ENCODE data around the gene SMAD1.

GRCh38 chr4:145511913-145512522 is 30.4 kb downstream of the SMAD1 start:
- TF ChIP-seq, protein P1, sequence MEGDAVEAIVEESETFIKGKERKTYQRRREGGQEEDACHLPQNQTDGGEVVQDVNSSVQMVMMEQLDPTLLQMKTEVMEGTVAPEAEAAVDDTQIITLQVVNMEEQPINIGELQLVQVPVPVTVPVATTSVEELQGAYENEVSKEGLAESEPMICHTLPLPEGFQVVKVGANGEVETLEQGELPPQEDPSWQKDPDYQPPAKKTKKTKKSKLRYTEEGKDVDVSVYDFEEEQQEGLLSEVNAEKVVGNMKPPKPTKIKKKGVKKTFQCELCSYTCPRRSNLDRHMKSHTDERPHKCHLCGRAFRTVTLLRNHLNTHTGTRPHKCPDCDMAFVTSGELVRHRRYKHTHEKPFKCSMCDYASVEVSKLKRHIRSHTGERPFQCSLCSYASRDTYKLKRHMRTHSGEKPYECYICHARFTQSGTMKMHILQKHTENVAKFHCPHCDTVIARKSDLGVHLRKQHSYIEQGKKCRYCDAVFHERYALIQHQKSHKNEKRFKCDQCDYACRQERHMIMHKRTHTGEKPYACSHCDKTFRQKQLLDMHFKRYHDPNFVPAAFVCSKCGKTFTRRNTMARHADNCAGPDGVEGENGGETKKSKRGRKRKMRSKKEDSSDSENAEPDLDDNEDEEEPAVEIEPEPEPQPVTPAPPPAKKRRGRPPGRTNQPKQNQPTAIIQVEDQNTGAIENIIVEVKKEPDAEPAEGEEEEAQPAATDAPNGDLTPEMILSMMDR (IDR thresholded peaks at IDR 0.05) = no peak
- TF ChIP-seq EZH2phosphoT487 (IDR thresholded peaks at IDR 0.05) = no peak
